Posterior cingulate gyrus (tissue), 11 donors: ENCODE measurements around the gene FUOM.
"Not testable (repeated sequence)": the region's sequence is repeated elsewhere in the genome, so short reads cannot be mapped to it uniquely, and the experiment has no call there.

Experiments used
- DNase-seq, 10 donors: peaks; one replicate each; pipeline versions ENCODE4 v3.0.0 to v3.0.0-alpha.2; 2020 to 2021; ENCODE audit warnings: mixed read lengths in 3 of 10
- intact Hi-C: fragments of 100-400 bp; cut with DNase I; formaldehyde crosslinking; loops from one replicate; pipeline ENCODE4 v1.15.1; 2023

Gene FUOM

GRCh38 chr10:133336118-133336576 is 21.7 kb downstream of the FUOM start:
- peak in 1 of 10 donors; percentile 71 for DNase-seq
- intact Hi-C loops: no loop called here

- peak; percentile 35 to 96 (median 76) for DNase-seq
- intact Hi-C loops: no loop called here
These were observed 22.3 kb downstream of the FUOM start for GRCh38 chr10:133335246-133336117.

DNA sequence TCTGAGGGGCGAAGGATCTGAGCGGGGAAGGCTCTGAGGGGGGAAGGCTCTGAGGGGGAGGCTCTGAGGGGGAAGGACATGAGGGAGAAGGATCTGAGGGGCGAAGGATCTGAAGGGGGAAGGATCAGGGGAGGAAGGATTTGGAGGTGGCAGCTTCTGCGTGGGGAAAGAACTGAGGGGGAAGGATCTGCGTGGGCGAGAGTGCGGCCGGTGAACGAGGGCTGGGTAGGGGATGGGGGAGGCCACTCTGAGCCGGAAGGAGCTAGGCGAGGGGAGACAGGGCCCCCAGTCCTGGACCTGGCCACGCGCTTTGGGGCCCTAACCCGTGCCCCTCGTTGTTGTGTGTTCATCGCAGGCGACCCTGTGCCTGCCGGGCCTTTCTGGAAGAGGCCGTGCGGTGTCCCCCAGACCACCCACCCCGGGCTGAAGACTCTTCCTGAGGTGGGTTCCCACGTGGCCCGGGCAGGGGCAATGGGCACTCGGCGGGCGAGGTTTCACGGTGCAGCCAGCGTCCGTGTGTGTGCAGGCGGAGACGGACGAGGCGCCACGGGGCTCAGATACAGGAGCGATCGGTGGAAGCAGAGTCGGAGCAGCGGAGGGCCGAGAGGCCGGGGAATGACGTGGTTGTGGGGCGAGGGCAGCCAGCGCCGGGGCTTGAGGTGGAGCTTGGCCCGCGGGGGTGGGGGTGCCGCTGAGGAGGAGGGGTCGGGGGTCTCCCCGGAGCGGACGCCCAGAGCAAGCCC is 23.1 kb downstream of the FUOM start:
- DNase-seq: peak in 3 of 10 donors; percentile 19 to 88 (median 80)

DNA sequence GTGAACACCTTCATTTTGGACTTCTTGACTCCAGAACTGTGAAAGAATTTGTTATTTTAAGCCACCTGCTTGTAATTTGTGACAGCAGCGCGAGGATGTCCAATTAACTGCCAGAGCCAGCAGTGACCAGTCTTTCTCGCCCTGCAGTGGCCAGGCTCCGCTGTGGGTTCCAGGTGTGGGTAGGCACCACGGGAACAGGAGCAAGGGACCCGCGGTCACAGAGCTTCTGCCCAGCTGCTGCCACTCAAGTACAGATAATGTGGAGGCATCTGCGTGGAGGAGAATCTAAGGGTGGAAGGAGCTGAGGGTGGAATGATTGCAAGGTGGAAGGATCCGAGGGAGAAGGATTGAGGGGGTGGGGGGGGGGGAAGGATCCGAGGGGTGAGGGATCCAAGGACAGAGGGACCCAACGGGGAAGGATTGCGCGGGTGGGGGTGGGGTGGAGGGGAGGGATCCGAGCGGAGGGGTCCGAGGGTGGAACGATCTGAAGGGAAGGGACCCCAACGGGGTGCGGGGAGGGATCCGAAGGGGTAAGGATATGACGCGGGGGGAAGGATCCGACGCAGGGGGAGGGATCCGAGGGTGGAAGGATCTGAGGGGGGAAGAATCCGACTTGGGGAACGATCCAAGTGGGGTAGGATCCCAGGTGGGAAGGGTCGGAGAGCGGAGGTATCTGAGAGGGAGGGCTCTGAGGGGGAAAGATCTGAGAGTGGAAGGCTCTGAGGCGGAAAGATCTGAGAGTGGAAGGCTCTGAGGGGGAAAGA is 24.7 kb downstream of the FUOM start:
- intact Hi-C loops: no loop called here
- DNase-seq: peak in 2 of 10 donors; percentile 52 to 66

More for the DNA sequence above, 23.1 kb downstream of the FUOM start:
- intact Hi-C loops: no loop called here

GRCh38 chr10:133329491-133330202 is 28.2 kb downstream of the FUOM start:
- intact Hi-C loops: loop anchor here (5.0 kb wide), 1 partner anchor 43 kb away; the partner anchor contains the start of gene ECHS1
- DNase-seq: peak; percentile 72 to 98 (median 90)

DNA sequence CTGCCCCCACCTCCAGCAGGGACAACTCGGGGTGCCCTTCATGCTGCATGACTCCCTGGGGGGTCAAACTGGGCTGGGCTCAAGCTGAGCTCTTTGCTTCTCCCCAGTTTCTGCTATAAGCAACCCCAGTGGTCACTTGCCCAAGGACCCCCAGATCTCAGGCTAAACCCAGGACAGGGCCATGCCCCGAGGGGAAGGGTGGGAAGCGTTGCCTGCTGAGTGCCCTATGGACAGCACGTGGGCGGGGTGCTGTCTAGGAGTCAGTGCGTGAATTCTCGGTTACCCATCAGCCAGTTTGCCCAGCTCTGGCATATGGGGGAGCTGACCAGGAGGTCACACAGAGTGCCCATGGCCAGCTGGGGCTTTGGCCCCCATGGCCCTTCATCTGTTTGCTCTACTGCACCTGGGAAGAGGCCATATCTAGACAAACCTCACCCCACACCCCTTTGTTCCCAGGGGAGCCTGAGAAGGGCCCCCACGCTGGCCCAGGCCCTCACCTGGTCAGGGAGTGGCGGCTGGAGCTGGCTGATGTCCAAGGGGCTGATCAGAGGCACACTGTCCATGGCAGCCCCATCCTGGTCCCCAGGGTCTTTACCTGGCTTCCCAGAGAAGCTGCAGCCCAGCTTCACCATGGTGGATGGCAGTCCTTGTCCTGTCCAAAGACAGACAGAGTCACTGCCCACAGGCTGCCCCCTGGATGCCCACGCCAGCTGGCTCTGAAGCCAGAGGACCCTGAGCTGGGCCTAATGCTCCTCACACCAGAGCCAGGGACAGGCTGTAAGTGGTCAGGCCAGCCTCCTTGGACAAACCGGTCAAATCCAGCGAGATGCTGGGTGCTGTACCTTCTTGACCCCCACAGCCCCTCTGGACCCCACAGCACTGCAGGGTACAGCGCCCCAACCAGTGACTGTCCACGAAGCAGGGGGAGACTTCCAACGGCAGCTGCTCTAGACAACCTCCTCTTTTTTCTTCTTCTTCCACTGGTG is 29.2 kb downstream of the FUOM start:
- peak in 2 of 10 donors; percentile 65 to 79 for DNase-seq
- intact Hi-C loops: loop anchor here (5.0 kb wide), 1 partner anchor 44 kb away; the partner anchor contains the start of gene ECHS1

- DNase-seq: peak in 2 of 10 donors; percentile 68 to 77
- intact Hi-C loops: loop anchor here (5.0 kb wide), 1 partner anchor 44 kb away; the partner anchor contains the start of gene ECHS1
These were observed 30.0 kb downstream of the FUOM start for GRCh38 chr10:133327651-133328357.

- intact Hi-C loops: loop anchor here (5.0 kb wide), 1 partner anchor 45 kb away; the partner anchor contains the start of gene ECHS1
- DNase-seq: peak in 2 of 10 donors; percentile 58 to 80
These were observed 30.8 kb downstream of the FUOM start for GRCh38 chr10:133326745-133327650.

DNA sequence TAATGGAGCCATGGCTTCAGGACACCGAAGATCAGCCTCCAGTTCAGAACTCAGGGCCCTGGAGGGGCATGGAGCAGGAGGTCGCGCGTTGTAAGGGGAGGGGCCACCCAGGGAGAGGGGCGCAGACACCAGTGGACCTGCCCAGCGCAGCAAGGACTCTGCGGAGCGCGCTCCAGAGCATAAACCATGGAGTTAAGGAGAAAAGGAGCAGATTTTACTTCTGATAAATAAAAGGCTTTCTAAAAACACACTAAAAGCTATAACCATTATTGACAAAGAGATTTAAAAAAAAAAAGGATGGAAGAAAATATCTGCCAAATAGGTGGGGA is 31.6 kb downstream of the FUOM start:
- peak in 1 of 10 donors; percentile 66 for DNase-seq
- intact Hi-C loops: loop anchor here (5.0 kb wide), 1 partner anchor 46 kb away; the partner anchor contains the start of gene ECHS1

DNA sequence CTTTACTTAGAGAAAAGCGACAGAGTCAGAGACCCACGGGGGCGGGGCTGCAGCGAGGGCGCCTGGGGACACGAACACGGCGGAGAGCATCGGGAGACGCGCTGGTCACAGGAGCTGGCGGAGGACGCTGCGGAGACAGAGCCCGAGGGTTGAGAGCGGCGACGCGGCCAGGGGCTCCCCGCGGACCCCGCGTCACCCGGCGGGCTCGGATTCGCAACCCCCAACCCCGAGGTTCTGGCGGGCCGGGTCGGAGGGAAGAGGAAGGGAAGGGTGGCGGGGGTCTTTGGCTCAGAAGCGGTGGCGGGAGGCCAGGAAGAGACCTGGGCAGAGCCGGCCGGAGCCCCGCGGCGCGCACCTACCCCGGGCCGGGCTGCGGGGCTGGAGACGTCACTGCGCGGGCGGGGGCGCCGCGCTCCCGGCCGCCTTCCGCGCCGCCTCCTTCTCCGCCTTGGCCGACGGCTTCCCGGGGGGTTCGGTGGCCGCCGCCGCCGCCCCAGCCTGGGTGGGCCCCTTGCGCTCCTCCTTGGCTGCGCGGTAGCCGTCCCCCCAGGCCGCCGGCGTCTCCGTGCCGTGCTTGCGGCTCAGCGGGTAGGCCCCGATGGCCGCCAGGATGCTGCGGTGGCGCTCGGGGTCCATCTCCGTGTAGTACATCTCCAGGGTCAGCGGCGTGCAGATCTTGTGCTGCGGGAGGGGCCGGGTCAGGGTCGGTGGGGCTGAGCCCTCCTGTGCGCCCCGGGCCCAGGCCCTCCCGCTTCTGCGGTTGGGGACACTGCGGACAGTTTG is 32.2 kb downstream of the FUOM start:
- peak in 4 of 10 donors; percentile 35 to 85 (median 66) for DNase-seq
- intact Hi-C loops: loop anchor here (5.0 kb wide), 1 partner anchor 47 kb away; the partner anchor contains the start of gene ECHS1

GRCh38 chr10:133324857-133325260 is 33.0 kb downstream of the FUOM start:
- intact Hi-C loops: loop anchor here (5.0 kb wide), 1 partner anchor 47 kb away; the partner anchor contains the start of gene ECHS1
- peak in 1 of 10 donors; percentile 71 for DNase-seq

DNA sequence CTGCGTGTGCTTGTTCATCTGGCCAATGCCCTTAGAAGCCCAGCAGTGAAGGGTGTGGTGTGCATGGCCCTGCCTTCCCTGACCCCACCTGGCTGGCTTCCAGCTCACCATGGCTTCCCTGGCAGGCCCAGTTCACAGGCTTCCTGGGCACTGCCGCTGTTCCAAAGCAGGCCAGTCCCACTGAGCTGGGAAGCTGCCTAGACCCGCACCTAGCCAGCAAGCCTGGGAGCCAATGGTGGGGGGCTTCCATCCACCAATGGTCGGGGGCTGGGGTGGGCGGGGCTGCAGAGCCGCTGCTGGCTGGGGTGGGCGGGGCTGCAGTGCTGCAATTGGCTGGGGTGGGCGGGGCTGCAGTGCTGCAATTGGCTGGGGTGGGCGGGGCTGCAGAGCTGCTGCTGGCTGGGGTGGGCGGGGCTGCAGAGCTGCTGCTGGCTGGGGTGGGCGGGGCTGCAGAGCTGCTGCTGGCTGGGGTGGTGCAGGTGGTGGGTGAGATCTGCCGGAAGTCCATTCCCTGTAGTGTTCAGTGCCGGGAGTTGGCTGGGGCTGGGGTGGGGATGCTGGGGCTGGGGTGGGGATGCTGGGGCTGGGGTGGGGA is 33.5 kb downstream of the FUOM start:
- intact Hi-C loops: no loop called here
- DNase-seq: peak in 7 of 10 donors; percentile 42 to 95 (median 72)

DNA sequence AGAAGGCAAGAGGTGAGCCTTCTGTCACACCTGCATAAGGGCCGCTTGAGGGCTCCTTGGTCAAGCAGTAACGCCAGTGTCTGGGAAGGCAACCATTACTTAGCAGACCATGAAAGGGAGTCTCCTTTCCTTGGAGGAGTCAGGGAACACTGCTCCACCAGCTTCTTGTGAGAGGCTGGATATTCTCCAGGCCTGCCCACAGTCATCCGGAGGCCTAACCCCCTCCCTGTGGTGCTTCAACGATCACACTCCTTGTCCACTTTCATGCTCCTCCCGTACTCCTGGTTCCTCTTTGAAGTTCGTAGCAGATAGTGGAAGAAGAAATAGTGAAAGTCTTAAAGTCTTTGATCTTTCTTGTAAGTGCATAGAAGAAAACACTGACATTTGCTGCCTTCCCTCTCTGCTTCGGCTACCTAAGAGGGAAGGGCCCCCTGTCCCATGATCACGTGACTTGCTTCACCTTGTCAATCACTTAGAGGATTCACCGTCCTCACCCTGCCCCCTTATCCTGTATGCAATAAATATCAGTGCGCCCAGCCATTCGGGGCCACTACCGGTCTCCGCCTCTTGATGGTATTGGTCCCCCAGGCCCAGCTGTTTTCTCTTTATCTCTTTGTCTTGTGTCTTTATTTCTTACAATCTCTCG is 35.6 kb downstream of the FUOM start:
- DNase-seq: peak in 1 of 10 donors; percentile 14
- intact Hi-C loops: not testable (repeated sequence)

DNA sequence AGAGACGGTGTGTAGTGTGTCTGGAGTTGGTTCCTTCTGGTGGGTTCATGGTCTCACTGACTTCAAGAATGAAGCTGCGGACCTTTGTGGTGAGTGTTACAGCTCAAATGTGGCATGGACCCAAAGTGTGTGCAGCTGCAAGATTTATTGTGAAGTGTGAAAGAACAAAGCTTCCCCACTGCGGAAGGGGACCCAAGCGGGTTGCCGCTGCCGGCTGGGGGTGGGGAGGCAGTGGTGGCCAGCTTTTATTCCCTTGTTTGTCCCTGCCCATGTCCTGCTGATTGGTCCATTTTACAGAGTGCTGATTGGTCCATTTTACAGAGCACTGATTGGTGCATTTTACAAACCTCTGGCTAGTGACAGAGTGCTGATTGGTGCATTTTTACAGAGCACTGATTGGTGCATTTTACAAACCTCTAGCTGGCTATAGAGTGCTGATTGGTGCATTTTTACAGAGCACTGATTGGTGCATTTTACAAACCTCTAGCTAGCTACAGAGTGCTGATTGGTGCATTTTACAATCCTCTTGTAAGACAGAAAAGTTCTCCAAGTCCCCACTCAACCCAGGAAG is 36.9 kb downstream of the FUOM start:
- intact Hi-C loops: not testable (repeated sequence)
- peak in 1 of 10 donors; percentile 14 for DNase-seq
